Dermis blood vessel endothelial cell (primary cell): ENCODE data around the gene AMFR. TPM values are rescaled to one million over a fixed set of nuclear protein-coding genes. Genes with fewer than 3 reads are reported as not detected.

Experiments
- DNase-seq: peaks from one replicate; pipeline ENCODE4 v3.0.0; 2010
- total RNA-seq: library from RNA; depleted of rRNA; stranded (reverse); fragments of >200 nt; gene quantifications from 2 replicates; pipeline ENCODE4 v1.2.3, GENCODE V29; 2014

The AMFR gene
- total RNA-seq, 1 donor from 2014 or later = 318 TPM

GRCh38 chr16:56346131-56346890, 79.0 kb downstream of the AMFR start:
- DNase-seq = no peak

- no peak for DNase-seq
Observed at GRCh38 chr16:56345406-56346050, 79.8 kb downstream of the AMFR start.

GRCh38 chr16:56344518-56345405, 80.6 kb downstream of the AMFR start:
- DNase-seq = no peak

- no peak for DNase-seq
Observed at GRCh38 chr16:56343661-56344517, 81.5 kb downstream of the AMFR start.

- DNase-seq = no peak
Observed at GRCh38 chr16:56341656-56342399, 83.5 kb downstream of the AMFR start.

GRCh38 chr16:56340864-56341365, 84.4 kb downstream of the AMFR start:
- no peak for DNase-seq

GRCh38 chr16:56340416-56340815, 84.9 kb downstream of the AMFR start:
- no peak for DNase-seq

- DNase-seq = no peak
Observed at GRCh38 chr16:56339431-56340195, 85.7 kb downstream of the AMFR start.

- DNase-seq = no peak
Observed at GRCh38 chr16:56338566-56339318, 86.6 kb downstream of the AMFR start.

GRCh38 chr16:56337858-56338325, 87.5 kb downstream of the AMFR start:
- no peak for DNase-seq

GRCh38 chr16:56337131-56337857, 88.1 kb downstream of the AMFR start:
- DNase-seq = no peak

GRCh38 chr16:56336711-56337110, 88.6 kb downstream of the AMFR start:
- no peak for DNase-seq

- DNase-seq = no peak
Observed at GRCh38 chr16:56336071-56336688, 89.2 kb downstream of the AMFR start.

GRCh38 chr16:56334761-56335160, 90.6 kb downstream of the AMFR start:
- no peak for DNase-seq

- DNase-seq = peak; percentile 69
Observed at GRCh38 chr16:56332464-56333079, 92.8 kb downstream of the AMFR start.

GRCh38 chr16:56331915-56332314, 93.4 kb downstream of the AMFR start:
- no peak for DNase-seq

- DNase-seq = no peak
Observed at GRCh38 chr16:56331399-56331798, 93.9 kb downstream of the AMFR start.

GRCh38 chr16:56330476-56330875, 94.9 kb downstream of the AMFR start:
- DNase-seq = no peak
